Psoas muscle (tissue), 8 donors: ENCODE data around the gene LTBP1. TPM values are rescaled to one million over a fixed set of nuclear protein-coding genes. Genes with fewer than 3 reads are reported as not detected.
A peak's percentile ranks its signal among the peaks of the same experiment; 100 is the strongest.

ENCODE experiments used
- ATAC-seq, 4 donors: fragments of 200-7000 bp; cut with Tn5 transposase; one replicate each; pipeline ENCODE4 v1.9.1; 2020; ENCODE audit warnings: moderate library complexity in 3 of 4, mild to moderate bottlenecking in 2 of 4
- DNase-seq, 2 donors: peaks; one replicate each; pipeline ENCODE4 v3.0.0-alpha.2; 2020
- H3K27ac ChIP-seq: fragments of 200-600 bp; one replicate; pipeline ENCODE4 v1.8.0; 2022
- H3K27me3 ChIP-seq, 3 donors: fragments of 200-600 bp in 1 of 3; one replicate each; pipeline versions ENCODE4 v1.6.1 to v1.8.0; 2013 to 2022; ENCODE audit warnings: low read length in 2 of 3, mild to moderate bottlenecking in 2 of 3, moderate library complexity in 1 of 3; ENCODE audit not compliant: insufficient read depth in 3 of 3
- H3K36me3 ChIP-seq, 2 donors: fragments of 200-600 bp in 1 of 2; one replicate each; pipeline versions ENCODE4 v1.6.1 to v1.8.0; 2013 to 2022; ENCODE audit warnings: low read depth in 1 of 2, mild to moderate bottlenecking in 1 of 2, moderate library complexity in 1 of 2; ENCODE audit not compliant: insufficient read depth in 1 of 2
- H3K4me1 ChIP-seq: fragments of 200-600 bp; one replicate; pipeline ENCODE4 v1.8.0; 2022
- H3K4me3 ChIP-seq: fragments of 200-600 bp; one replicate; pipeline ENCODE4 v1.8.0; 2022; ENCODE audit warnings: mild to moderate bottlenecking
- H3K9me3 ChIP-seq: fragments of 200-600 bp; one replicate; pipeline ENCODE4 v1.8.0; 2022
- WGBS, 3 donors: extraction: QIAGEN DNeasy Blood & Tissue Kit; methylation state at CpG; one replicate each; pipeline versions ENCODE4 v1.1.6 to v1.1.7; 2013; 5-methylcytosine and 5-hydroxymethylcytosine counted together
- intact Hi-C, 2 donors: fragments of 100-400 bp; cut with DNase I; formaldehyde crosslinking; loops; one replicate each; pipeline versions ENCODE4 v1.11.0 to v1.14.2; 2022
- polyA plus RNA-seq, 3 donors: library from polyadenylated mRNA; stranded (reverse); fragments of 200-250 nt; gene quantifications; one replicate each; pipeline ENCODE4 v1.2.3, GENCODE V29; 2013
- total RNA-seq, 4 donors: library from RNA; stranded (reverse); fragmentation: NEBNext Ultra II Directional in 2 of 4; extraction: Animal tissue kit (Norgen Biotek cat#: 25700) in 2 of 4; gene quantifications; one replicate each; pipeline versions ENCODE4 v1.2.1 to v1.2.4, GENCODE V29; 2021 to 2023
- TF ChIP-seq, protein P1 (sequence below): fragments of 200-600 bp; IDR thresholded peaks from one replicate; pipeline ENCODE4 v1.8.0; 2022; ENCODE audit warnings: antibody characterized with exemption
- donor health status: healthy with polysubstance abuse.
- donor health status: DM: no; HTN: no; CAD: no; lungs with moderate emphysema.
- donor health status: Bipolar disorder and iron deficiency.
- donor health status: healthy.
- donor health status: DM: yes; HTN: yes; CAD: no.
- donor health status: DM: no; HTN: no; CAD: no.
- donor health status: DM: no; HTN: no; CAD: no.
- donor health status: DM: yes; HTN: yes; CAD: no.

Gene LTBP1
- total and polyA plus RNA-seq, 7 donors = 5.9 to 26.8 (median 9.5) TPM

DNA sequence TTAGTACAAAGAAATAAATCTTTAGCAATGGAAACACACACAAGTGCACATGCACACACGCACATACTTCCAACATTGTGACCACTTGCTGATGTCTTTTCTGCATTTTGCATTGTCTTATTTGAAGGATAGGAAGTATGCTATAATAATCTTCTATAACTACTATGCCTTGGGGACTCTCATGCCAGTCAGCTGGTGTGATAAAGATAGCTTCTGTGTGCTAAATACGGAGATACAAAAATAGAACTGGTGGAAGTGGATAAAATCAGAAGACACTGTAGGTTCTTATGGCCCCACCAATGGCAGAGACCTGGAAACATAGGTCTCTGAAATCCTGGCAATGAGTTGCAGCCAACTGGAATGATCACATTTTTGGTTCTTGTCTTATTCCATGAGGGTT, 498.2 kb downstream of the LTBP1 start:
- intact Hi-C loops = loop anchor here in 1 of 2 donors (10.0 kb wide), 1 partner anchor 410 kb away; no protein-coding TSS in a partner anchor
- TF ChIP-seq, protein P1, sequence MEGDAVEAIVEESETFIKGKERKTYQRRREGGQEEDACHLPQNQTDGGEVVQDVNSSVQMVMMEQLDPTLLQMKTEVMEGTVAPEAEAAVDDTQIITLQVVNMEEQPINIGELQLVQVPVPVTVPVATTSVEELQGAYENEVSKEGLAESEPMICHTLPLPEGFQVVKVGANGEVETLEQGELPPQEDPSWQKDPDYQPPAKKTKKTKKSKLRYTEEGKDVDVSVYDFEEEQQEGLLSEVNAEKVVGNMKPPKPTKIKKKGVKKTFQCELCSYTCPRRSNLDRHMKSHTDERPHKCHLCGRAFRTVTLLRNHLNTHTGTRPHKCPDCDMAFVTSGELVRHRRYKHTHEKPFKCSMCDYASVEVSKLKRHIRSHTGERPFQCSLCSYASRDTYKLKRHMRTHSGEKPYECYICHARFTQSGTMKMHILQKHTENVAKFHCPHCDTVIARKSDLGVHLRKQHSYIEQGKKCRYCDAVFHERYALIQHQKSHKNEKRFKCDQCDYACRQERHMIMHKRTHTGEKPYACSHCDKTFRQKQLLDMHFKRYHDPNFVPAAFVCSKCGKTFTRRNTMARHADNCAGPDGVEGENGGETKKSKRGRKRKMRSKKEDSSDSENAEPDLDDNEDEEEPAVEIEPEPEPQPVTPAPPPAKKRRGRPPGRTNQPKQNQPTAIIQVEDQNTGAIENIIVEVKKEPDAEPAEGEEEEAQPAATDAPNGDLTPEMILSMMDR = no peak
- H3K27me3 ChIP-seq = no peaks in the 10 kb centered on the region
- H3K4me3 ChIP-seq = no peak overlapping the region
- DNase-seq (no peak), ATAC-seq (peak; percentile 49 to 80 (median 75))
- peak overlapping the region; percentile 76 for H3K27ac ChIP-seq
- 26 to 40% (median 39%) methylated on average over 2 of the region's 2 CpGs for WGBS, 3 donors
- H3K4me1 ChIP-seq = peaks cover 33% of the 10 kb centered on the region
- no peaks in the 10 kb centered on the region for H3K36me3 ChIP-seq
- no peaks in the 10 kb centered on the region for H3K9me3 ChIP-seq

DNA sequence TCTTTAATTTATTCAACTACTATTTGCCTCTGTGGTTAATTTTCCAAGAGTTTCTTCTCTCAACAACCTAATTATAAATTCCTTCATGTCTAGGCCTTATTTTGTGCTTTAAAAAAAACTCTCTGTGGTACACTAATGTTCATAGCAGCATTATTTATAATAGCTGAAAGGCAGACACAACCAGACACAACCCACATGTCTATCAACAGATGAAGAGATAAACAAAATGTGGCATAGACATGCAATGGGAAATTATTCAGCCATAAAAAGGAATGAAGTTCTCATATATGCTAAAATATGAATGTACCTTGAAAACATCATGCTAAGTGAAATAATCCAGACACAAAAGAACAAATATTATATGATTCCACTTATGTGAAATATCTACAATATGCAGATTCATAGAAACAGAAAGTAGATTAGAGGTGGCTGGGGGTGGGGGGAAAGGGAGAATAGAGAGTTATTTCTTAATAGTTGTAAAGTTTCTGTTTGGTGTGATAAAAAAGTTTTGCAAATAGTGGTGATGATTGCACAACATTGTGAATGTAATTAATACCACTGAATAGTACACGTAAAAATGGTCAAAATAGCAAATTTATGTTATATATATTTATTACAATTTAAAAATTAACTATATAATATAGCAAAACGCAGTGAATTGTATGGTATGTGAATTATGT, 501.6 kb downstream of the LTBP1 start:
- H3K27me3 ChIP-seq = no peaks in the 10 kb centered on the region
- WGBS, 3 donors = 77 to 91% (median 89%) methylated on average over 2 of the region's 2 CpGs
- ATAC-seq (no peak), DNase-seq (no peak)
- intact Hi-C loops = loop anchor here in 1 of 2 donors (10.0 kb wide), 1 partner anchor 414 kb away; no protein-coding TSS in a partner anchor
- TF ChIP-seq, protein P1 = no peak
- H3K36me3 ChIP-seq = no peaks in the 10 kb centered on the region
- no peak overlapping the region for H3K27ac ChIP-seq
- no peak overlapping the region for H3K4me3 ChIP-seq
- peaks cover 20% of the 10 kb centered on the region for H3K9me3 ChIP-seq
- H3K4me1 ChIP-seq = peaks cover 17% of the 10 kb centered on the region
